GM12892 (cell line): ENCODE measurements around the gene SLC13A3.

Experiments used
- POLR2A ChIP-seq: IDR thresholded peaks from 2 replicates; pipeline ENCODE4 v1.6.1; 2011; ENCODE audit warnings: low read depth, low read length, control low read depth
- POLR2AphosphoS5 ChIP-seq: IDR thresholded peaks from 2 replicates; pipeline ENCODE4 v1.6.1; 2011; ENCODE audit warnings: low read depth, low read length, control low read depth

- TF ChIP-seq POLR2A (no peak), POLR2AphosphoS5 (no peak)
Observed at GRCh38 chr20:46660487-46660886, 9.2 kb upstream of the SLC13A3 start.
